DOHH2 (cell line): ENCODE measurements around the gene SPATA24.

Experiments used
- H3F3A ChIP-seq: fragments of 200-600 bp; sonication (generic), shearing (Covaris generic); 2 replicates; pipeline ENCODE4 v1.6.0; 2016; ENCODE audit warnings: antibody characterized with exemption, mild to moderate bottlenecking; ENCODE audit not compliant: control insufficient read depth, insufficient read depth
- H3K27ac ChIP-seq: fragments of 200-600 bp; sonication (generic); 2 replicates; pipeline ENCODE4 v1.5.1; 2014; ENCODE audit warnings: low read depth, mild to moderate bottlenecking, low read length, moderate library complexity
- H3K27me3 ChIP-seq: fragments of 200-600 bp; sonication (generic); 2 replicates; pipeline ENCODE4 v1.6.1; 2014; ENCODE audit warnings: mild to moderate bottlenecking, low read length, mixed read lengths; ENCODE audit not compliant: control insufficient read depth
- H3K36me3 ChIP-seq: fragments of 200-600 bp; sonication (generic); 2 replicates; pipeline ENCODE4 v1.6.1; 2014; ENCODE audit warnings: mild to moderate bottlenecking, low read length, moderate library complexity, mixed read lengths; ENCODE audit not compliant: control insufficient read depth
- H3K4me1 ChIP-seq: fragments of 200-600 bp; sonication (generic); 2 replicates; pipeline ENCODE4 v1.6.1; 2014; ENCODE audit warnings: mild to moderate bottlenecking, low read length, mixed read lengths; ENCODE audit not compliant: control insufficient read depth
- H3K4me2 ChIP-seq: fragments of 200-600 bp; sonication (generic); 2 replicates; pipeline ENCODE4 v1.6.0; 2014; ENCODE audit warnings: mild to moderate bottlenecking, low read length, moderate library complexity
- H3K4me3 ChIP-seq: fragments of 200-600 bp; sonication (generic); 2 replicates; pipeline ENCODE4 v1.5.1; 2014; ENCODE audit warnings: mild to moderate bottlenecking, low read length, mixed read lengths
- H3K79me2 ChIP-seq: fragments of 200-600 bp; sonication (generic); 2 replicates; pipeline ENCODE4 v1.6.1; 2014; ENCODE audit warnings: mild to moderate bottlenecking, low read length, mixed read lengths; ENCODE audit not compliant: control insufficient read depth
- H3K9me2 ChIP-seq: fragments of 200-600 bp; sonication (generic); replicated peaks from 2 replicates; pipeline ENCODE4 v1.6.1; 2014; ENCODE audit warnings: mild to moderate bottlenecking, low read length, mixed read lengths; ENCODE audit not compliant: control insufficient read depth
- H3K9me3 ChIP-seq: fragments of 200-600 bp; sonication (generic); 2 replicates; pipeline ENCODE4 v1.6.1; 2014; ENCODE audit warnings: antibody characterized with exemption, low read length, mixed read lengths; ENCODE audit not compliant: control insufficient read depth, insufficient read depth
- H4K20me1 ChIP-seq: fragments of 200-600 bp; sonication (generic); 2 replicates; pipeline ENCODE4 v1.6.0; 2014; ENCODE audit warnings: low read depth, mild to moderate bottlenecking, antibody characterized with exemption, low read length, moderate library complexity; ENCODE audit not compliant: control insufficient read depth, insufficient read depth
- CTCF ChIP-seq: fragments of 200-600 bp; sonication (generic); IDR thresholded peaks from one replicate; pipeline ENCODE4 v1.5.1; 2014; ENCODE audit warnings: antibody characterized with exemption, mild to moderate bottlenecking, low read depth, low read length; ENCODE audit not compliant: poor library complexity, severe bottlenecking
- EZH2phosphoT487 ChIP-seq: fragments of 200-600 bp; sonication (generic); IDR thresholded peaks from 2 replicates; pipeline ENCODE4 v1.6.1; 2017; ENCODE audit warnings: borderline replicate concordance, mild to moderate bottlenecking, antibody characterized with exemption, low read length, moderate library complexity, mixed read lengths

SPATA24 gene

GRCh38 chr5:139386050-139386438 lies 17.8 kb downstream of the SPATA24 start:
- H3K9me2 ChIP-seq = no peaks in the 10 kb centered on the region
- peak overlapping the region; percentile 99 for H3K27ac ChIP-seq
- peaks cover 66% of the 10 kb centered on the region for H3F3A ChIP-seq
- H3K36me3 ChIP-seq = peaks cover 62% of the 10 kb centered on the region
- H3K9me3 ChIP-seq = no peaks in the 10 kb centered on the region
- H3K27me3 ChIP-seq = no peaks in the 10 kb centered on the region
- H4K20me1 ChIP-seq = no peaks in the 10 kb centered on the region; the same call in 1 of the 2 replicates
- H3K4me2 ChIP-seq = peak overlapping the region; percentile 99
- H3K4me3 ChIP-seq = peak overlapping the region; percentile 99
- H3K4me1 ChIP-seq = peaks cover 83% of the 10 kb centered on the region
- H3K79me2 ChIP-seq = peaks cover 50% of the 10 kb centered on the region
- TF ChIP-seq CTCF (no peak), EZH2phosphoT487 (no peak)

- Histone ChIP-seq H3K4me2 (peak overlapping the region; percentile 99), H3K79me2 (peaks cover 43% of the 10 kb centered on the region), H4K20me1 (no peaks in the 10 kb centered on the region; the same call in 1 of the 2 replicates), H3K27ac (peak overlapping the region; percentile 99), H3K4me1 (peaks cover 76% of the 10 kb centered on the region), H3K27me3 (no peaks in the 10 kb centered on the region), H3K36me3 (peaks cover 55% of the 10 kb centered on the region), H3F3A (peaks cover 59% of the 10 kb centered on the region), H3K9me3 (no peaks in the 10 kb centered on the region), H3K9me2 (no peaks in the 10 kb centered on the region), H3K4me3 (peak overlapping the region; percentile 99)
- peak; percentile 37 for TF ChIP-seq CTCF
- no peak for TF ChIP-seq EZH2phosphoT487
These were observed 18.5 kb downstream of the SPATA24 start for GRCh38 chr5:139385061-139386049.

- H3K27me3 ChIP-seq = no peaks in the 10 kb centered on the region
- peaks cover 56% of the 10 kb centered on the region for H3F3A ChIP-seq
- peak overlapping the region; percentile 99 for H3K27ac ChIP-seq
- peaks cover 69% of the 10 kb centered on the region for H3K4me1 ChIP-seq
- peak overlapping the region; percentile 99 for H3K4me3 ChIP-seq
- TF ChIP-seq CTCF (no peak), EZH2phosphoT487 (no peak)
- no peaks in the 10 kb centered on the region for H3K9me2 ChIP-seq
- peaks cover 48% of the 10 kb centered on the region for H3K36me3 ChIP-seq
- H3K9me3 ChIP-seq = no peaks in the 10 kb centered on the region
- H3K79me2 ChIP-seq = peaks cover 36% of the 10 kb centered on the region
- H4K20me1 ChIP-seq = no peaks in the 10 kb centered on the region; the same call in 1 of the 2 replicates
- peak overlapping the region; percentile 99 for H3K4me2 ChIP-seq
These were observed 19.3 kb downstream of the SPATA24 start for GRCh38 chr5:139384591-139385051.
